Measurements from ENCODE around the gene METTL25B.
"Not testable (repeated sequence)": the region's sequence is repeated elsewhere in the genome, so short reads cannot be mapped to it uniquely, and the experiment has no call there.

METTL25B gene

GRCh38 chr1:156754219-156754618, 25.9 kb downstream of the METTL25B start:
- H3K79me1 ChIP-seq (ENCODE audit: low read length), result peaks cover 5% of the 10 kb centered on the region
- H3K27me3 ChIP-seq (ENCODE audit: insufficient read depth, low read length, poor library complexity), result no peaks in the 10 kb centered on the region
- H3K27ac ChIP-seq (ENCODE audit: low read depth, low read length), result no peak overlapping the region
- no CpG with 5 or more reads among the region's 8 CpGs for WGBS (ENCODE audit: extremely low coverage, insufficient coverage, low lambda C conversion rate)
- no peak overlapping the region for H2BK5ac ChIP-seq (ENCODE audit: low read length)
- no peak overlapping the region for H3K18ac ChIP-seq (ENCODE audit: low read length)
- H2BK15ac ChIP-seq (replicated peaks; ENCODE audit: low read depth), result no peak overlapping the region
- H3K4ac ChIP-seq (ENCODE audit: low read depth, low read length), result no peak overlapping the region
- H4K8ac ChIP-seq (ENCODE audit: low read depth, low read length), result no peak overlapping the region
- no peak overlapping the region for H3K56ac ChIP-seq (ENCODE audit: low read length)
- H4K5ac ChIP-seq (ENCODE audit: low read length), result no peak overlapping the region
- H3K9ac ChIP-seq (ENCODE audit: low read length), result no peak overlapping the region
- no peak overlapping the region for H2BK120ac ChIP-seq (ENCODE audit: low read depth, low read length)
- peaks cover 2% of the 10 kb centered on the region for H3K36me3 ChIP-seq (ENCODE audit: control insufficient read depth, insufficient read depth, low read length)
- H3K4me3 ChIP-seq (ENCODE audit: low read length), result no peak overlapping the region
- H3K4me2 ChIP-seq (ENCODE audit: low read length), result no peak overlapping the region
- peaks cover 9% of the 10 kb centered on the region for H3K4me1 ChIP-seq (ENCODE audit: control insufficient read depth, low read depth, low read length)
- no peak overlapping the region for H3K23ac ChIP-seq (ENCODE audit: low read length)
- peaks cover 30% of the 10 kb centered on the region for H3K79me2 ChIP-seq (ENCODE audit: control insufficient read depth, insufficient read depth, low read length)
- no peak for DNase-seq
- H2AK5ac ChIP-seq (ENCODE audit: low read length), result no peak overlapping the region

- H3K27me3 ChIP-seq (ENCODE audit: insufficient read depth, low read length, poor library complexity), result no peaks in the 10 kb centered on the region
- peaks cover 5% of the 10 kb centered on the region for H3K79me1 ChIP-seq (ENCODE audit: low read length)
- H2BK15ac ChIP-seq (replicated peaks; ENCODE audit: low read depth), result no peak overlapping the region
- no peak overlapping the region for H2BK5ac ChIP-seq (ENCODE audit: low read length)
- no peak overlapping the region for H3K4ac ChIP-seq (ENCODE audit: low read depth, low read length)
- no peaks in the 10 kb centered on the region for H3K36me3 ChIP-seq (ENCODE audit: control insufficient read depth, insufficient read depth, low read length)
- no peak overlapping the region for H3K23ac ChIP-seq (ENCODE audit: low read length)
- no peak overlapping the region for H2AK5ac ChIP-seq (ENCODE audit: low read length)
- H3K4me2 ChIP-seq (ENCODE audit: low read length), result no peak overlapping the region
- no peak overlapping the region for H3K27ac ChIP-seq (ENCODE audit: low read depth, low read length)
- H4K5ac ChIP-seq (ENCODE audit: low read length), result no peak overlapping the region
- H3K9ac ChIP-seq (ENCODE audit: low read length), result no peak overlapping the region
- H3K79me2 ChIP-seq (ENCODE audit: control insufficient read depth, insufficient read depth, low read length), result peaks cover 17% of the 10 kb centered on the region
- H3K56ac ChIP-seq (ENCODE audit: low read length), result no peak overlapping the region
- no CpG with 5 or more reads among the region's 5 CpGs for whole genome bisulfite sequencing (ENCODE audit: extremely low coverage, insufficient coverage, low lambda C conversion rate)
- peaks cover 2% of the 10 kb centered on the region for H3K4me1 ChIP-seq (ENCODE audit: control insufficient read depth, low read depth, low read length)
- H3K4me3 ChIP-seq (ENCODE audit: low read length), result no peak overlapping the region
- no peak overlapping the region for H3K18ac ChIP-seq (ENCODE audit: low read length)
- no peak for DNase-seq
- H2BK120ac ChIP-seq (ENCODE audit: low read depth, low read length), result no peak overlapping the region
- no peak overlapping the region for H4K8ac ChIP-seq (ENCODE audit: low read depth, low read length)
Measured at GRCh38 chr1:156755527-156755950, 27.3 kb downstream of the METTL25B start.

- Histone ChIP-seq H4K5ac (ENCODE audit: low read length) (no peak overlapping the region), H3K27ac (ENCODE audit: low read depth, low read length) (no peak overlapping the region), H3K4me1 (ENCODE audit: control insufficient read depth, low read depth, low read length) (peaks cover 2% of the 10 kb centered on the region), H3K4ac (ENCODE audit: low read depth, low read length) (no peak overlapping the region), H2AK5ac (ENCODE audit: low read length) (no peak overlapping the region), H3K4me2 (ENCODE audit: low read length) (no peak overlapping the region), H3K27me3 (ENCODE audit: insufficient read depth, low read length, poor library complexity) (no peaks in the 10 kb centered on the region), H3K79me1 (ENCODE audit: low read length) (peaks cover 5% of the 10 kb centered on the region), H3K56ac (ENCODE audit: low read length) (no peak overlapping the region), H3K23ac (ENCODE audit: low read length) (no peak overlapping the region), H2BK5ac (ENCODE audit: low read length) (no peak overlapping the region), H3K4me3 (ENCODE audit: low read length) (no peak overlapping the region), H4K8ac (ENCODE audit: low read depth, low read length) (no peak overlapping the region), H2BK120ac (ENCODE audit: low read depth, low read length) (no peak overlapping the region), H3K9ac (ENCODE audit: low read length) (no peak overlapping the region), H3K18ac (ENCODE audit: low read length) (no peak overlapping the region), H2BK15ac (replicated peaks; ENCODE audit: low read depth) (no peak overlapping the region), H3K36me3 (ENCODE audit: control insufficient read depth, insufficient read depth, low read length) (no peaks in the 10 kb centered on the region), H3K79me2 (ENCODE audit: control insufficient read depth, insufficient read depth, low read length) (peaks cover 9% of the 10 kb centered on the region)
- 100% methylated on average over 1 of the region's 1 CpG for WGBS (ENCODE audit: extremely low coverage, insufficient coverage, low lambda C conversion rate)
- DNase-seq, result no peak
Measured at GRCh38 chr1:156756355-156756754, 28.1 kb downstream of the METTL25B start.

GRCh38 chr1:156757572-156758253, 29.4 kb downstream of the METTL25B start:
- not testable (repeated sequence) for H3K27me3 ChIP-seq (ENCODE audit: insufficient read depth, low read length, poor library complexity); H2AK5ac ChIP-seq (ENCODE audit: low read length); H4K8ac ChIP-seq (ENCODE audit: low read depth, low read length); H3K18ac ChIP-seq (ENCODE audit: low read length); H3K4ac ChIP-seq (ENCODE audit: low read depth, low read length); H3K23ac ChIP-seq (ENCODE audit: low read length); H2BK5ac ChIP-seq (ENCODE audit: low read length); H3K36me3 ChIP-seq (ENCODE audit: control insufficient read depth, insufficient read depth, low read length); DNase-seq; H3K4me3 ChIP-seq (ENCODE audit: low read length); H3K27ac ChIP-seq (ENCODE audit: low read depth, low read length); H2BK120ac ChIP-seq (ENCODE audit: low read depth, low read length); H4K5ac ChIP-seq (ENCODE audit: low read length); H2BK15ac ChIP-seq (replicated peaks; ENCODE audit: low read depth); H3K4me2 ChIP-seq (ENCODE audit: low read length); H3K79me2 ChIP-seq (ENCODE audit: control insufficient read depth, insufficient read depth, low read length); H3K56ac ChIP-seq (ENCODE audit: low read length); H3K79me1 ChIP-seq (ENCODE audit: low read length); H3K9ac ChIP-seq (ENCODE audit: low read length); H3K4me1 ChIP-seq (ENCODE audit: control insufficient read depth, low read depth, low read length)
- WGBS (ENCODE audit: extremely low coverage, insufficient coverage, low lambda C conversion rate), result no CpG with 5 or more reads among the region's 10 CpGs

- no CpG with 5 or more reads among the region's 6 CpGs for WGBS (ENCODE audit: extremely low coverage, insufficient coverage, low lambda C conversion rate)
- no peak overlapping the region for H2BK15ac ChIP-seq (replicated peaks; ENCODE audit: low read depth)
Measured at GRCh38 chr1:156760092-156760795, 32.0 kb downstream of the METTL25B start.

More at GRCh38 chr1:156760092-156760795, 32.0 kb downstream of the METTL25B start:
- Histone ChIP-seq H3K18ac (ENCODE audit: low read length) (no peak overlapping the region), H3K56ac (ENCODE audit: low read length) (peak overlapping the region; percentile 70), H2BK5ac (ENCODE audit: low read length) (no peak overlapping the region), H3K23ac (ENCODE audit: low read length) (no peak overlapping the region), H3K79me2 (ENCODE audit: control insufficient read depth, insufficient read depth, low read length) (no peaks in the 10 kb centered on the region), H3K36me3 (ENCODE audit: control insufficient read depth, insufficient read depth, low read length) (no peaks in the 10 kb centered on the region), H4K8ac (ENCODE audit: low read depth, low read length) (no peak overlapping the region), H3K4me3 (ENCODE audit: low read length) (no peak overlapping the region), H3K4me2 (ENCODE audit: low read length) (no peak overlapping the region), H4K5ac (ENCODE audit: low read length) (no peak overlapping the region), H3K9ac (ENCODE audit: low read length) (no peak overlapping the region), H3K79me1 (ENCODE audit: low read length) (no peaks in the 10 kb centered on the region), H3K27ac (ENCODE audit: low read depth, low read length) (no peak overlapping the region), H2BK120ac (ENCODE audit: low read depth, low read length) (no peak overlapping the region), H3K27me3 (ENCODE audit: insufficient read depth, low read length, poor library complexity) (no peaks in the 10 kb centered on the region), H3K4me1 (ENCODE audit: control insufficient read depth, low read depth, low read length) (no peaks in the 10 kb centered on the region), H2AK5ac (ENCODE audit: low read length) (no peak overlapping the region), H3K4ac (ENCODE audit: low read depth, low read length) (no peak overlapping the region)
- DNase-seq, result no peak
